Posterior cingulate gyrus (tissue), 11 donors: ENCODE data around the gene TCF7L1.
A peak's percentile ranks its signal among the peaks of the same experiment; 100 is the strongest.
"Not testable (repeated sequence)": the region's sequence is repeated elsewhere in the genome, so short reads cannot be mapped to it uniquely, and the experiment has no call there.

Experiments
- DNase-seq, 10 donors: peaks; one replicate each; pipeline versions ENCODE4 v3.0.0 to v3.0.0-alpha.2; 2020 to 2021; ENCODE audit warnings: mixed read lengths in 3 of 10
- intact Hi-C: fragments of 100-400 bp; cut with DNase I; formaldehyde crosslinking; loops from one replicate; pipeline ENCODE4 v1.15.1; 2023

Gene TCF7L1

DNA sequence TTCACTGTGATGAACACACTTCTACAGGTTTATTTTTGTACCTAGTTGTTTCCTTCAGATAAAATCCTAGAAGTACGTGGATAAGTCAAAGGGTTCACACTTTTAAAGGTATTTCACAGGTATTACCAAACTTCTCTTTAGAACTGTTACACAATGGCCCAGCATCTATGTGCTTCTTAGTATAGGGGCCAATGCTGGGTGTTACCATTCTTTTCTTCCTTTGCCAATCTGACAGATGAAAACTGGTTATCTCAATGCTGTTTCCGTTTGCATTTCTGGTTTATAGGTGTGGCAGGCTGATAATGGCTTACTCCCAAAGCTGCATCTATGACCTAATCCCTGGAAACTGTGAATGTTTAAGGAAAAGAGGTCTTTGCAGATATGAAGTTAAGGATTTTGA is 2.8 kb upstream of the TCF7L1 start:
- DNase-seq, result no peak
- intact Hi-C loops, result loop anchor here (5.0 kb wide), 1 partner anchor 112 kb away; no protein-coding TSS in a partner anchor

- intact Hi-C loops, result loop anchor here (5.0 kb wide), 1 partner anchor 111 kb away; no protein-coding TSS in a partner anchor
- no peak for DNase-seq
Observed at GRCh38 chr2:85131116-85131515, 2.1 kb upstream of the TCF7L1 start.

- intact Hi-C loops, result loop anchor here (2.0 to 5.0 kb wide), 2 partner anchors 110 to 152 kb away; no protein-coding TSS in a partner anchor
- DNase-seq, result no peak
Observed at GRCh38 chr2:85132397-85132796, 795 bp upstream of the TCF7L1 start.

- DNase-seq, result peak in 3 of 10 donors; percentile 11 to 83 (median 73)
- intact Hi-C loops, result loop anchor here (2.0 to 5.0 kb wide), 2 partner anchors 108 to 151 kb away; no protein-coding TSS in a partner anchor
Observed at GRCh38 chr2:85133751-85134254, 611 bp downstream of the TCF7L1 start.

GRCh38 chr2:85134255-85134895 is 1.2 kb downstream of the TCF7L1 start:
- DNase-seq, result peak in 2 of 10 donors; percentile 27 to 65
- intact Hi-C loops, result loop anchor here (5.0 kb wide), 1 partner anchor 108 kb away; no protein-coding TSS in a partner anchor

DNA sequence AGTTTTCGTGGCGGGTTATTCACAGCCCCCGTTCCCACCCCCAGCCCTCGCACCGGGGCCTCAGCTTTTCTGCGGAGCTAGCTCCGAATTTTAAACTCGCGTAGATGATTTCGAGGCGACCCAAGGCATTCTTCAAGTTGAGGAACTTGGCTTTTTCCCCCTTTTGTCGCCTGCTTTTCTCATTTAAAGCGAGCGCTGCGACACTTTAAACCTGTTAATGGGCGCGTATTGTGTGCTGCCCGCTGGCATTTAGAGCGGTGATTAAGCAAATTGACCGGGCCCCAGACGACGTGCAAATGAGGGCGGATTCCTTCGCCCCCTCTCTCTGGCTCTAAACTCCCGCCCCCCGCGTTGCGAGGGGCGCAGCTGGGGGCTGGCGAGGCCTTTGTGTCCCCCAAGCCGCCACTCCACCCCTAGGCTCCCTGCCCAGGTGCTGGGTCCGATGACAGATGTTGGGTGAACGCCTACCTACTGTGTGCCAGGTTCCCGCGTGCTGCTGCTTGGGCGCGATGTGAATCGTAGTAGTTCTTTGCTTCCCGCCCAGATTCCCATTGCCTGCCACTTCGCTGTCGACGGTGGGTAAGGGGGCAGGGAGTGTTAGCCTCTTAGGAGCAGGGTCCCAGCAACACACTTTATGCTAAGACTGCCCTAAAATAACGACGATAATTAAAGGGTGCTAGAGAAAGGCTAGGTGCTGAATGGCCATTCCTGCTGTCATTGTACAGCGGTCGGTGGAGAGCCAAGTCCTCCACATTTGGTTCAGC is 1.9 kb downstream of the TCF7L1 start:
- DNase-seq, result no peak
- intact Hi-C loops, result loop anchor here (5.0 kb wide), 1 partner anchor 107 kb away; no protein-coding TSS in a partner anchor

DNA sequence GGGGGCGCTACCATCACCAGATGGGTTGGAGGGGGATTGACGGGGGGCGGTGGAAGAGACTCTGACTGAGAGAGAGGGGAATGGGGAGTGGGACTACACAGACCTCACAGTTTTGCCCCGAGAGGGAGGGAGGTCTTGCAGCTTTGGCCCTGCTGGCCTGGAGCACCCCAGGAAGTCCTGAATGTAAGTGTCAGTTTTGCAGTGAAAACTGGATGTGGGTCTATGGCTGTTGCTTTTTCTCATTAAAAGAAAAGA is 2.4 kb downstream of the TCF7L1 start:
- intact Hi-C loops, result no loop called here
- no peak for DNase-seq

GRCh38 chr2:85137156-85137555 is 4.0 kb downstream of the TCF7L1 start:
- DNase-seq, result no peak
- intact Hi-C loops, result no loop called here

DNA sequence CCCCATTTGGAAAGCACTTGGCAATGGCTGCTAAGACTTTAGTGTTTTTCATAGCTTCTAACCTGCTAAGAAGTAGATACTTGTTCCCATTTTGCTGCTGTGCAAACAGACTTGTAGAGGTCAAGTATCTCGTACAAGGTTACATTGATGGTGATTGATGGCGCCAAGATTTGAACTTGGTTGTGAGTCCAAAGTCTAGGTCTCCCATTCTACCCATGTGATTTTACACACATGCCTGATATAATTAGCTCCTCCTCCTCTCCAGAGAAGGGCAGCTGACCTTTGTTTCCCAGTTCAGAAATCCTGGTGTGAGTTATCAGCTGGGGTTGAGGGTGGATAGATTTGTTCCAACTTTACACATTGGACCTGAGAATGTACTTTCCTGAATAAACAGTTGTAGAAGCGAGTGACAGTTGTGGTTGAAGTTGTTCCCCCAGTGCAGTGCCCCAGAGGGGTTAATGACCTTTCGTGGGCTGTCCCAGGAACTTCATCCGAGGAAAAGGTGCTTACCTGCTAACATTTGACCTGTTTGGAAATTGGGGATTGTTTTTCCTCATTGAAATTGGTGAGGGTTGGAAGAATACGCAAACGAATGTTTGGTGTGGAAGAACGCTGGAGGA is 10.4 kb downstream of the TCF7L1 start:
- DNase-seq, result no peak
- intact Hi-C loops, result no loop called here

GRCh38 chr2:85145116-85145820 is 12.1 kb downstream of the TCF7L1 start:
- DNase-seq, result no peak
- intact Hi-C loops, result no loop called here

DNA sequence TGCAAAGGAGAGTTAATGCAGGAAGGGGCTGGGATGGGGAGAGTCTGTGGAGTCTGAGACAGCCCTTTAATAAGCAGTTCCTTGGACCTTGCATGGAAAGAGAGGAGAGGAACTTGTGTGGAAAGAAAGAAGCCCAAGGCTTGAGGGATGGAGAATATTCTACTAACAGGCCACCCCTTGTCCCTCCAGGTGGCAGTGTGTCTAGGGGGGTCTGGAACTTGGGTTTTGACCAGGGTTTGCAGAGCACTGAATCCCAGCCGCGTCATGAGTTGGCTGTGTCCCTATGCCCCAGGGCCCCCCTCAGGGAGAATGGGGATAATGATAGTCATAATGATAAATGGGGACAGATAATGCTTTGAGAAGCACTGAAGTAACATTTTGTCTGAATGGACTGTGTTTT is 15.0 kb downstream of the TCF7L1 start:
- intact Hi-C loops, result no loop called here
- no peak for DNase-seq

GRCh38 chr2:85151026-85151425 is 17.8 kb downstream of the TCF7L1 start:
- DNase-seq, result no peak
- intact Hi-C loops, result no loop called here

- intact Hi-C loops, result no loop called here
- DNase-seq, result no peak
Observed at GRCh38 chr2:85152895-85153294, 19.7 kb downstream of the TCF7L1 start.

DNA sequence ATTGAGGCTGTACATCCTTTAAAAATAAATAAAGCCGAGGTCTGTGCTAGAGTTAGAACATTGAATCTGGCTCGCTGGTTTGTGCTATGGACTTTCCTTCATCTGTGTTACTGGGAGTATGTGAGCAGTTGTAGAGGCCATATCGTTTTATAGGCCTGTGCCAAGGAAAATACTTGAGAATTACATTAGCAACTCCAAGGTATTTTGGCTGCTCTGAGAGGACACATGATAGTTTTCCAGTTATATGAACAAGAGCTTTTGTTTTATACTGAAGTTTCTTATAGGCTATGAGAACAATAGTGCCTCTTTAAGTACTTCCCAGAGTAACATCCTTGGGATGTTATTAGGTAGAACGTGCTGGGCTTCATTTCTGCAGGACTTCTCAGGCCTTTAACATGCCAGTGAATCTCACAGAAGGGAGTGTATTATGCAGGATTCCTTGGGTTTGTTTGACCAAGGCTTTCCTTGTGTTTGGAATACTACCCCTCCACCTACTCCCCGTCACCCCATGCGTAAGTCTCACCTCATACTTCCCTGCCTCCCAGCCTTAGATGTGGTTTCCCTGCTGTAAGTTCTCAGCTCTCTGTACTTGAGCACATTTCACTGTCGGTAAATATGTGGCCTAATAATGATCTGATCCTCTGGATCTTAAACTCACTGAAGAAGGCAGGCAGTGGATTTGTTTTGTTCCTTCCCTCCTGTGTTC is 21.0 kb downstream of the TCF7L1 start:
- no peak for DNase-seq
- intact Hi-C loops, result no loop called here

GRCh38 chr2:85155082-85155481 is 21.9 kb downstream of the TCF7L1 start:
- DNase-seq, intact Hi-C loops: not testable (repeated sequence)

DNA sequence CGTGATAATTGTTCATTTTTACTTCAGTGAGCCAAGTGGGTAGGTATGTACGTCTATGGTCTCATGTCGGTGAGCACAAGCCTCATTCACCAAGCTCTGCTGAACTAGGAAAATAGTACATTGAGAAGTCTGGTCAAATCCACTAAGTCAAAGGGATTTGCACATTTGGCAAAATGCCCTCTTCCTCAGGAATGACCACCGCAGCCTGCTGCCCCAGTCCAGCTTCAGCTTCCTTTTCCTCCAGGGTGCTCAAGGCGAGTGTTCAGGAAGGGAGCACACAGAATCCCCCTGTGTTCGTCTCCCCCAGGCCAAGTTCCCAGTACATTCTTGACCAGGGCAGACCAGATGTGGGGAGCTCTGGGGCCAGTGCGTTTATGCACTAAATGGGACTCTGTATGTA is 23.0 kb downstream of the TCF7L1 start:
- no peak for DNase-seq
- intact Hi-C loops, result no loop called here

DNA sequence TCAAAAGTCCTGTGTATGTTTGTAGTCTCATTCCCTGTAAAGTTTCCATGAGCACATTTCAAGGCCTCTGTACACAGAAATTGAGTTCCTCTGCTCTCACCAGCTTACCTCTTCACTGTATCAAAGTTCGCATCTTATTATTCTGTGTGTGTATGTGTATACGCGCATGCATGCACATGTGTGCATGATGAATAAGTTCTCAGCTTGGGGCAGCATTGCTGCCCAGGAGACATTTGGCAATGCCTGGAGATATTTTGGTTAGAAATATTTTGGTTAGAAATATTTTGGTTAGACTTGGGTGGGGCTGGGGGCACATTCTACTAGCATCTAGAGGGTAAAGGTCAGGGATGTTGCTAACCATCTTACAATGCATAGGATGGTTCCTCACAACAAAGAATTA is 23.4 kb downstream of the TCF7L1 start:
- DNase-seq, result no peak
- intact Hi-C loops, result no loop called here

GRCh38 chr2:85157345-85157744 is 24.2 kb downstream of the TCF7L1 start:
- DNase-seq, result no peak
- intact Hi-C loops, result no loop called here

- DNase-seq, result no peak
- intact Hi-C loops, result no loop called here
Observed at GRCh38 chr2:85158559-85159273, 25.5 kb downstream of the TCF7L1 start.

GRCh38 chr2:85159589-85159988 is 26.4 kb downstream of the TCF7L1 start:
- no peak for DNase-seq
- intact Hi-C loops, result no loop called here
